ENCODE measurements around the gene SLC22A23.

The SLC22A23 gene

DNA sequence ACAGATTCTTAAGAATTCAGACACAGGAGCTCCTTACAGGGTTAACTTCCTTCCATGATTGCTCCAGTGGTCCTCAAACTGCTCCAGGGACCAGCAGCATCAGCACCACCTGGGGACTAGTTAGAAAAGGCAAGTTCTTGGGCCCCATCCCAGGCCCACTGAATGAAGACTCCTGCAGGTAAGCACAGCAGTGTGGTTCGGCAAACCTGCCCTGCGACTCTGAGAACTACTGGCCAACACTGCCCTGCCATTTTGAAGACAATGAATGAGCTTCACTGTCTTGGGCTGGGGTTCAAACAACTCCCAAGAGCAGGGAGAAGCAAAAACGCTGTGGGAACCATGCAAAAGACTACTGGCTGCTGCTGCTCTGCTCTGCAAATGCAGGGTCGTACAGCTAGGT lies 39.4 kb downstream of the SLC22A23 start:
- Histone ChIP-seq H3K36me3 (ENCODE audit: control insufficient read depth in 2 of 2, insufficient read depth in 1 of 2, low read length in 2 of 2) (peaks cover 0 to 11% of the 10 kb centered on the region in 2 experiments; a peak in 1 of 3 replicates), H3K27ac (ENCODE audit: extremely low read depth, low read depth, low read length) (no peak overlapping the region), H3K4me1 (ENCODE audit: control insufficient read depth, insufficient read depth, low read length) (peaks cover 20% of the 10 kb centered on the region), H3K4me3 (ENCODE audit: low read depth, low read length) (no peak overlapping the region), H3K9me3 (ENCODE audit: control insufficient read depth, insufficient read depth, low read depth, low read length) (no peaks in the 10 kb centered on the region)
- ChIA-PET POLR2A (no interaction called here), CTCF (interaction anchor here (0.5 to 1.4 kb wide), 4 partner anchors 126 to 315 kb away, joined by 3 to 6 read pairs (median 3); no protein-coding TSS in a partner anchor)
- TF ChIP-seq ZNF211 (tag by site-specific recombination; IDR thresholded peaks at IDR 0.05; ENCODE audit: low read depth) (no peak), GLI4 (tag by site-specific recombination; IDR thresholded peaks at IDR 0.05) (no peak), BCL11A (tag by site-specific recombination; IDR thresholded peaks at IDR 0.05; ENCODE audit: low read depth) (no peak), ZFP69B (tag by site-specific recombination; IDR thresholded peaks at IDR 0.05) (no peak), ZNF776 (tag by site-specific recombination; IDR thresholded peaks at IDR 0.05; ENCODE audit: borderline replicate concordance) (no peak), ZNF10 (tag by site-specific recombination; IDR thresholded peaks at IDR 0.05) (no peak)
- TF ChIP-seq, protein P1, sequence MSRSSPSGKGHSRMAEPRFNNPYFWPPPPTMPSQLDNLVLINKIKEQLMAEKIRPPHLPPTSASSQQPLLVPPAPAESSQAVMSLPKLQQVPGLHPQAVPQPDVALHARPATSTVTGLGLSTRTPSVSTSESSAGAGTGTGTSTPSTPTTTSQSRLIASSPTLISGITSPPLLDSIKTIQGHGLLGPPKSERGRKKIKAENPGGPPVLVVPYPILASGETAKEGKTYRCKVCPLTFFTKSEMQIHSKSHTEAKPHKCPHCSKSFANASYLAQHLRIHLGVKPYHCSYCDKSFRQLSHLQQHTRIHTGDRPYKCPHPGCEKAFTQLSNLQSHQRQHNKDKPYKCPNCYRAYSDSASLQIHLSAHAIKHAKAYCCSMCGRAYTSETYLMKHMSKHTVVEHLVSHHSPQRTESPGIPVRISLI (tag by site-specific recombination; IDR thresholded peaks at IDR 0.05) = no peak
- TF ChIP-seq, protein P2, sequence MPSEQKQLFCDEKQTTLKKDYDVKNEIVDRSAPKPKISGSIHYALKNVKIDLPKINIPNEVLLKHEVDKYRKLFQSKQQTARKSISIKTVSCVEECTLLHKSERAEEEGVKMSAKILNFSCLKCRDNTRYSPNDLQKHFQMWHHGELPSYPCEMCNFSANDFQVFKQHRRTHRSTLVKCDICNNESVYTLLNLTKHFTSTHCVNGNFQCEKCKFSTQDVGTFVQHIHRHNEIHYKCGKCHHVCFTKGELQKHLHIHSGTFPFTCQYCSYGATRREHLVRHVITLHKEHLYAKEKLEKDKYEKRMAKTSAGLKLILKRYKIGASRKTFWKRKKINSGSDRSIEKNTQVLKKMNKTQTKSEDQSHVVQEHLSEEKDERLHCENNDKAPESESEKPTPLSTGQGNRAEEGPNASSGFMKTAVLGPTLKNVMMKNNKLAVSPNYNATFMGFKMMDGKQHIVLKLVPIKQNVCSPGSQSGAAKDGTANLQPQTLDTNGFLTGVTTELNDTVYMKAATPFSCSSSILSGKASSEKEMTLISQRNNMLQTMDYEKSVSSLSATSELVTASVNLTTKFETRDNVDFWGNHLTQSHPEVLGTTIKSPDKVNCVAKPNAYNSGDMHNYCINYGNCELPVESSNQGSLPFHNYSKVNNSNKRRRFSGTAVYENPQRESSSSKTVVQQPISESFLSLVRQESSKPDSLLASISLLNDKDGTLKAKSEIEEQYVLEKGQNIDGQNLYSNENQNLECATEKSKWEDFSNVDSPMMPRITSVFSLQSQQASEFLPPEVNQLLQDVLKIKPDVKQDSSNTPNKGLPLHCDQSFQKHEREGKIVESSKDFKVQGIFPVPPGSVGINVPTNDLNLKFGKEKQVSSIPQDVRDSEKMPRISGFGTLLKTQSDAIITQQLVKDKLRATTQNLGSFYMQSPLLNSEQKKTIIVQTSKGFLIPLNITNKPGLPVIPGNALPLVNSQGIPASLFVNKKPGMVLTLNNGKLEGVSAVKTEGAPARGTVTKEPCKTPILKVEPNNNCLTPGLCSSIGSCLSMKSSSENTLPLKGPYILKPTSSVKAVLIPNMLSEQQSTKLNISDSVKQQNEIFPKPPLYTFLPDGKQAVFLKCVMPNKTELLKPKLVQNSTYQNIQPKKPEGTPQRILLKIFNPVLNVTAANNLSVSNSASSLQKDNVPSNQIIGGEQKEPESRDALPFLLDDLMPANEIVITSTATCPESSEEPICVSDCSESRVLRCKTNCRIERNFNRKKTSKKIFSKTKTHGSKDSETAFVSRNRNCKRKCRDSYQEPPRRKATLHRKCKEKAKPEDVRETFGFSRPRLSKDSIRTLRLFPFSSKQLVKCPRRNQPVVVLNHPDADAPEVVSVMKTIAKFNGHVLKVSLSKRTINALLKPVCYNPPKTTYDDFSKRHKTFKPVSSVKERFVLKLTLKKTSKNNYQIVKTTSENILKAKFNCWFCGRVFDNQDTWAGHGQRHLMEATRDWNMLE (tag by site-specific recombination; conservative IDR thresholded peaks at IDR 0.05; ENCODE audit: low read depth) = no peak
- TF ChIP-seq, protein P3, sequence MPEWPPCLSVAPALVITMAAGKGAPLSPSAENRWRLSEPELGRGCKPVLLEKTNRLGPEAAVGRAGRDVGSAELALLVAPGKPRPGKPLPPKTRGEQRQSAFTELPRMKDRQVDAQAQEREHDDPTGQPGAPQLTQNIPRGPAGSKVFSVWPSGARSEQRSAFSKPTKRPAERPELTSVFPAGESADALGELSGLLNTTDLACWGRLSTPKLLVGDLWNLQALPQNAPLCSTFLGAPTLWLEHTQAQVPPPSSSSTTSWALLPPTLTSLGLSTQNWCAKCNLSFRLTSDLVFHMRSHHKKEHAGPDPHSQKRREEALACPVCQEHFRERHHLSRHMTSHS (tag by site-specific recombination; IDR thresholded peaks at IDR 0.05) = no peak

DNA sequence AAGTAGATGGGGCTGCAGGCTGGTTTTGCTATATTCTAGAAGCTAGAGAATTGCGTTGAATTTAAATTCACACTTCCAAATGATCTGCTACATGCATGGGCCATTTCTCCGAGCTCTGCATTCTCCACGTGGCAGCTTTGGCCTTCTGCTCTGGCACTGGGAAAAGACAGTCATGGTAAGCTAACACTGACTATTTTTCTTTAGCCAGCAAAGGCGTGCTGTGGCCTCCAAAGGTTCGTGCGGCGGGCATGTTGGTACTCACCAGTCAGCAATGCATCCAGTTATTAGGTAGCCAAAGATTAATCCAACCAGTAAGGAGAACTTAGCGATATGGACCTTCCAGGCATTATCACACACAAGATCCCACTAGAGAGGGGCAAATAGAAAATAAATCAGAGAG lies 41.4 kb downstream of the SLC22A23 start:
- POLR2A ChIA-PET = interaction anchor here (1.0 kb wide), 1 partner anchor 39 kb away, joined by 3 read pairs; no protein-coding TSS in a partner anchor
- TF ChIP-seq ZNF175 (tag by site-specific recombination; IDR thresholded peaks at IDR 0.05) = no peak
- TF ChIP-seq ZNF707 (tag by site-specific recombination; IDR thresholded peaks at IDR 0.05) = no peak
- TF ChIP-seq ZBTB21 (tag by site-specific recombination; IDR thresholded peaks at IDR 0.05) = no peak
- TF ChIP-seq ZNF549 (tag by site-specific recombination; IDR thresholded peaks at IDR 0.05) = no peak
- TF ChIP-seq, protein P4, sequence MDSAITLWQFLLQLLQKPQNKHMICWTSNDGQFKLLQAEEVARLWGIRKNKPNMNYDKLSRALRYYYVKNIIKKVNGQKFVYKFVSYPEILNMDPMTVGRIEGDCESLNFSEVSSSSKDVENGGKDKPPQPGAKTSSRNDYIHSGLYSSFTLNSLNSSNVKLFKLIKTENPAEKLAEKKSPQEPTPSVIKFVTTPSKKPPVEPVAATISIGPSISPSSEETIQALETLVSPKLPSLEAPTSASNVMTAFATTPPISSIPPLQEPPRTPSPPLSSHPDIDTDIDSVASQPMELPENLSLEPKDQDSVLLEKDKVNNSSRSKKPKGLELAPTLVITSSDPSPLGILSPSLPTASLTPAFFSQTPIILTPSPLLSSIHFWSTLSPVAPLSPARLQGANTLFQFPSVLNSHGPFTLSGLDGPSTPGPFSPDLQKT (IDR thresholded peaks at IDR 0.05; ENCODE audit: borderline replicate concordance, low read depth, low read length) = no peak
- no peak for TF ChIP-seq ZNF248 (tag by site-specific recombination; IDR thresholded peaks at IDR 0.05)
- TF ChIP-seq, protein P5, sequence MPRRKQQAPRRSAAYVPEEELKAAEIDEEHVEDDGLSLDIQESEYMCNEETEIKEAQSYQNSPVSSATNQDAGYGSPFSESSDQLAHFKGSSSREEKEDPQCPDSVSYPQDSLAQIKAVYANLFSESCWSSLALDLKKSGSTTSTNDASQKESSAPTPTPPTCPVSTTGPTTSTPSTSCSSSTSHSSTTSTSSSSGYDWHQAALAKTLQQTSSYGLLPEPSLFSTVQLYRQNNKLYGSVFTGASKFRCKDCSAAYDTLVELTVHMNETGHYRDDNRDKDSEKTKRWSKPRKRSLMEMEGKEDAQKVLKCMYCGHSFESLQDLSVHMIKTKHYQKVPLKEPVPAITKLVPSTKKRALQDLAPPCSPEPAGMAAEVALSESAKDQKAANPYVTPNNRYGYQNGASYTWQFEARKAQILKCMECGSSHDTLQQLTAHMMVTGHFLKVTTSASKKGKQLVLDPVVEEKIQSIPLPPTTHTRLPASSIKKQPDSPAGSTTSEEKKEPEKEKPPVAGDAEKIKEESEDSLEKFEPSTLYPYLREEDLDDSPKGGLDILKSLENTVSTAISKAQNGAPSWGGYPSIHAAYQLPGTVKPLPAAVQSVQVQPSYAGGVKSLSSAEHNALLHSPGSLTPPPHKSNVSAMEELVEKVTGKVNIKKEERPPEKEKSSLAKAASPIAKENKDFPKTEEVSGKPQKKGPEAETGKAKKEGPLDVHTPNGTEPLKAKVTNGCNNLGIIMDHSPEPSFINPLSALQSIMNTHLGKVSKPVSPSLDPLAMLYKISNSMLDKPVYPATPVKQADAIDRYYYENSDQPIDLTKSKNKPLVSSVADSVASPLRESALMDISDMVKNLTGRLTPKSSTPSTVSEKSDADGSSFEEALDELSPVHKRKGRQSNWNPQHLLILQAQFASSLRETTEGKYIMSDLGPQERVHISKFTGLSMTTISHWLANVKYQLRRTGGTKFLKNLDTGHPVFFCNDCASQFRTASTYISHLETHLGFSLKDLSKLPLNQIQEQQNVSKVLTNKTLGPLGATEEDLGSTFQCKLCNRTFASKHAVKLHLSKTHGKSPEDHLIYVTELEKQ (tag by site-specific recombination; IDR thresholded peaks at IDR 0.05; ENCODE audit: borderline replicate concordance) = no peak
- no peak for TF ChIP-seq ZNF138 (tag by site-specific recombination; IDR thresholded peaks at IDR 0.05; ENCODE audit: borderline replicate concordance)
- TF ChIP-seq TCF7L2 (IDR thresholded peaks at IDR 0.05; ENCODE audit: borderline replicate concordance, low read depth, low read length) = no peak
- TF ChIP-seq ZNF585B (tag by site-specific recombination; IDR thresholded peaks at IDR 0.05) = no peak
- TF ChIP-seq BCL11B (tag by site-specific recombination; IDR thresholded peaks at IDR 0.05; ENCODE audit: low read depth) = no peak
- TF ChIP-seq ZNF239 (tag by site-specific recombination; IDR thresholded peaks at IDR 0.05) = no peak

More for the DNA sequence above, 41.4 kb downstream of the SLC22A23 start:
- CTCF ChIA-PET = interaction anchor here (0.6 to 1.7 kb wide), 6 partner anchors 10 to 795 kb away, joined by 3 to 5 read pairs (median 4); partner anchors contain the start of gene SLC22A23
- Histone ChIP-seq H3K36me3 (ENCODE audit: control insufficient read depth in 2 of 2, insufficient read depth in 1 of 2, low read length in 2 of 2) (peaks cover 0 to 15% of the 10 kb centered on the region in 2 experiments; a peak in 1 of 3 replicates), H3K4me1 (ENCODE audit: control insufficient read depth, insufficient read depth, low read length) (peaks cover 15% of the 10 kb centered on the region), H3K9me3 (ENCODE audit: control insufficient read depth, insufficient read depth, low read depth, low read length) (no peaks in the 10 kb centered on the region), H3K4me3 (ENCODE audit: low read depth, low read length) (no peak overlapping the region), H3K27ac (ENCODE audit: extremely low read depth, low read depth, low read length) (no peak overlapping the region)
